Upper lobe of left lung (tissue), 6 donors: ENCODE data around the gene ZNF687. TPM values are rescaled to one million over a fixed set of nuclear protein-coding genes. Genes with fewer than 3 reads are reported as not detected.
A peak's percentile ranks its signal among the peaks of the same experiment; 100 is the strongest.

ENCODE experiments used
- ATAC-seq, 2 donors: fragments of 200-7000 bp; cut with Tn5 transposase; one replicate each; pipeline ENCODE4 v1.9.1; 2022; ENCODE audit warnings: mild to moderate bottlenecking in 2 of 2, moderate library complexity in 2 of 2; ENCODE audit not compliant: low FRiP score in 2 of 2
- DNase-seq, 2 donors: peaks; one replicate each; pipeline ENCODE4 v3.0.0-alpha.2; 2019 to 2020
- H3K27ac ChIP-seq, 4 donors: fragments of 200-600 bp; sonication (generic); one replicate each; pipeline ENCODE4 v1.5.1; 2016 to 2019
- H3K27me3 ChIP-seq, 4 donors: fragments of 200-600 bp; sonication (generic); one replicate each; pipeline ENCODE4 v1.5.1; 2017 to 2019
- H3K36me3 ChIP-seq, 4 donors: fragments of 200-600 bp; sonication (generic); one replicate each; pipeline ENCODE4 v1.5.1; 2016 to 2019
- H3K4me1 ChIP-seq, 4 donors: fragments of 200-600 bp; sonication (generic); one replicate each; pipeline ENCODE4 v1.5.1; 2018 to 2019
- H3K4me3 ChIP-seq, 4 donors: fragments of 200-600 bp; sonication (generic); one replicate each; pipeline ENCODE4 v1.5.1; 2017 to 2019; ENCODE audit warnings: mild to moderate bottlenecking in 2 of 4, moderate library complexity in 1 of 4
- H3K9me3 ChIP-seq, 4 donors: fragments of 200-600 bp; sonication (generic); one replicate each; pipeline ENCODE4 v1.5.1; 2018 to 2019
- EP300 ChIP-seq, 4 donors: sonication (generic); formaldehyde crosslinking; IDR thresholded peaks; one replicate each; pipeline ENCODE4 v1.5.1; 2017; ENCODE audit warnings: antibody characterized with exemption in 4 of 4, control low read depth in 2 of 4
- POLR2A ChIP-seq, 4 donors: fragments of 450-650 bp; IDR thresholded peaks; one replicate each; pipeline ENCODE4 v1.5.1; 2016 to 2017; ENCODE audit warnings: antibody characterized with exemption in 4 of 4, mild to moderate bottlenecking in 2 of 4
- POLR2AphosphoS5 ChIP-seq, 2 donors: sonication (generic); formaldehyde crosslinking; IDR thresholded peaks; one replicate each; pipeline ENCODE4 v1.5.1; 2017; ENCODE audit warnings: antibody characterized with exemption in 2 of 2
- WGBS, 2 donors: methylation state at CpG; one replicate each; pipeline ENCODE4 v1.1.5; 2017 to 2018; 5-methylcytosine and 5-hydroxymethylcytosine counted together
- total RNA-seq, 6 donors: library from RNA; depleted of rRNA in 4 of 6; stranded (reverse); fragments of >200 nt in 4 of 6; gene quantifications; one replicate each; pipeline versions ENCODE4 v1.1.0 to v1.2.1, GENCODE V29; 2016 to 2021
- TF ChIP-seq, protein P1 (sequence below), 6 experiments: fragments of 450-650 bp in 4 of 6; fragments of 200-600 bp in 2 of 6; sonication (generic) in 2 of 6; IDR thresholded peaks; one replicate each; pipeline ENCODE4 v1.5.1; 2016 to 2019; ENCODE audit warnings: antibody characterized with exemption in 6 of 6
- donor health status: DM: no; HTN: no; CAD: no; lungs with moderate emphysema.
- donor health status: DM: no; HTN: yes; CAD: no; lungs with severe emphysema.

Gene ZNF687
- total RNA-seq, 6 donors from 2014 or later = 17.4 to 50.3 (median 27.2) TPM

DNA sequence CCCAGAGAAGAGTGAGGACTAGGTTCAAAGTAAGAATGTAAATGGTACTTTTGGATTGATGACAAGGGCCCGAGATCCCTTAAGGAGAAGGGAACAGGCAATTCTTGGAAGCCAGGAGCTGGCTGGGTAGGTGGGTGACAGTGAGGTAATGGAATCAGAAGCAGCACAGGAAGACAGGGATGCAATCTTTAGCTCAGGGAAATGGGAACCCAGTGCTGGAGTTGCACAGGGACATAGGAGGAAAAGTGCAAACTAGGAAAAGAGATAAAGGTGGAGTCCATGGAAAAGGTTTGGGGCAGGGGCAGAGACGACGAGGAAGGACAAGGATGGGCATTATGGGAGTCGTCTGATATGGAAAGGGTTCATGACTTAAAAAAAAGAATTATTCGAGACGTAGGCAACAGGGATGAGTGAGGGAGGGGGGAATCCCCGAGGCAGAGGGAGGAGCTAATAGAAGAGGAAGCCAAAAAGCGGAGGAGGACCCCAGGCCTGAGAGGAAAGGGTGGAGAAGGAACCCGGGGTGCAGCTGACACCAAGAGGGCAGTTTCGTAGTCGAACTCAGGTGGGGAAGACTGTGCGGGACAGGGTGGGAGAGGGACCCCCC is 44.6 kb downstream of the ZNF687 start:
- DNase-seq (peak in 1 of 2 donors; percentile 68), ATAC-seq (peak; percentile 63 to 90)
- Histone ChIP-seq H3K27ac (peak overlapping the region; percentile 93 to 95 (median 94)), H3K27me3 (no peaks in the 10 kb centered on the region), H3K4me3 (peak overlapping the region; percentile 62 to 78 (median 76)), H3K4me1 (peaks cover 23 to 48% (median 25%) of the 10 kb centered on the region in 4 donors), H3K9me3 (no peaks in the 10 kb centered on the region), H3K36me3 (peaks cover 0 to 34% (median 15%) of the 10 kb centered on the region in 4 donors)
- 1 to 3% methylated on average over 12 of the region's 12 CpGs for WGBS, 2 donors
- no peak for TF ChIP-seq POLR2AphosphoS5 (IDR thresholded peaks at IDR 0.05)
- TF ChIP-seq, protein P1, sequence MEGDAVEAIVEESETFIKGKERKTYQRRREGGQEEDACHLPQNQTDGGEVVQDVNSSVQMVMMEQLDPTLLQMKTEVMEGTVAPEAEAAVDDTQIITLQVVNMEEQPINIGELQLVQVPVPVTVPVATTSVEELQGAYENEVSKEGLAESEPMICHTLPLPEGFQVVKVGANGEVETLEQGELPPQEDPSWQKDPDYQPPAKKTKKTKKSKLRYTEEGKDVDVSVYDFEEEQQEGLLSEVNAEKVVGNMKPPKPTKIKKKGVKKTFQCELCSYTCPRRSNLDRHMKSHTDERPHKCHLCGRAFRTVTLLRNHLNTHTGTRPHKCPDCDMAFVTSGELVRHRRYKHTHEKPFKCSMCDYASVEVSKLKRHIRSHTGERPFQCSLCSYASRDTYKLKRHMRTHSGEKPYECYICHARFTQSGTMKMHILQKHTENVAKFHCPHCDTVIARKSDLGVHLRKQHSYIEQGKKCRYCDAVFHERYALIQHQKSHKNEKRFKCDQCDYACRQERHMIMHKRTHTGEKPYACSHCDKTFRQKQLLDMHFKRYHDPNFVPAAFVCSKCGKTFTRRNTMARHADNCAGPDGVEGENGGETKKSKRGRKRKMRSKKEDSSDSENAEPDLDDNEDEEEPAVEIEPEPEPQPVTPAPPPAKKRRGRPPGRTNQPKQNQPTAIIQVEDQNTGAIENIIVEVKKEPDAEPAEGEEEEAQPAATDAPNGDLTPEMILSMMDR (IDR thresholded peaks at IDR 0.05) = no peak
- no peak for TF ChIP-seq POLR2A (IDR thresholded peaks at IDR 0.05)
- TF ChIP-seq EP300 (IDR thresholded peaks at IDR 0.05) = no peak

DNA sequence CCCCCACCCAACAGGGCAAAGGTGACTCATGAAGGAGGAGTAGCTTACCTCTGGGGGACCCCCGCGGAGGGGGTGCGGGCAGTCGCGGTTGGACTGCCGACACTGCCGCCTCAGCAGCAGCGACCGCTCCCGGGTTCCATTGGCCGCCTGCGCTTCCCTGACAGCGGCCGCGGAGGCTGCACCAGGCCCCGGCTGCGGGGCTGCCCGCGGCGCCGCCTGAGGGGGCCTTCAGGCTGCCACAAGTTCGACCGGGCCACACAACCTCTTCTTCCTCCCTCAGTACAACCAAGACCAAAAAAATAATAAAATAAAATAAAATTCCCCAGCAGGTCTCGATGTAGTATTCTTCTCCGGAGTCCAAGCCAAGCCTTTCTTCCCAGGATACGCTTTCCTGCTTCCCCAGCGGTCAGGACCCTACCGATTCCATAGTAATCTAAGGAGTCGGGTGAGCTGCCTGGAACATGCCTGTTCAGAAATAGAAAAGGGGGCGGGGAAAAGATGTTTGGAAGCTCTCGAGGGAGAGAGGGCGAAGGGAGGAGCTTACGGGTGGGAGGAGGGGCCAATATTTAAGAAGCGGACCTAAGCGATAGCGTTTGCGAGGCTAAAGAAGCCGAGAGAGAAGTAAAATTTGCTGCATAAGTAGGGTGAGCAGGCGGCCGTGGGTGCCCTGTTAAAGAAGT is 45.3 kb downstream of the ZNF687 start, which contains the start of gene PI4KB:
PI4KB (minus strand) TSS at position 194 of the 680 bp plus-strand sequence. CDS start 10,935 bp downstream, outside the sequence.
- Histone ChIP-seq H3K27me3 (no peaks in the 10 kb centered on the region), H3K36me3 (peaks cover 0 to 28% (median 12%) of the 10 kb centered on the region in 4 donors), H3K9me3 (no peaks in the 10 kb centered on the region), H3K4me1 (peaks cover 23 to 48% (median 25%) of the 10 kb centered on the region in 4 donors), H3K4me3 (peak within 1 kb of the TSS; percentile 62 to 78 (median 76)), H3K27ac (peak within 1 kb of the TSS; percentile 93 to 95 (median 94))
- no peak for TF ChIP-seq EP300 (IDR thresholded peaks at IDR 0.05)
- TF ChIP-seq POLR2A (IDR thresholded peaks at IDR 0.05) = peak in 2 of 4 donors; percentile 53 to 56
- TF ChIP-seq, protein P1 (IDR thresholded peaks at IDR 0.05) = no peak
- peak; percentile 39 to 72 for TF ChIP-seq POLR2AphosphoS5 (IDR thresholded peaks at IDR 0.05)
- WGBS, 2 donors = 0% methylated on average over 29 to 30 of the region's 40 CpGs
- DNase-seq (peak; percentile 91 to 95), ATAC-seq (peak; percentile 98)

DNA sequence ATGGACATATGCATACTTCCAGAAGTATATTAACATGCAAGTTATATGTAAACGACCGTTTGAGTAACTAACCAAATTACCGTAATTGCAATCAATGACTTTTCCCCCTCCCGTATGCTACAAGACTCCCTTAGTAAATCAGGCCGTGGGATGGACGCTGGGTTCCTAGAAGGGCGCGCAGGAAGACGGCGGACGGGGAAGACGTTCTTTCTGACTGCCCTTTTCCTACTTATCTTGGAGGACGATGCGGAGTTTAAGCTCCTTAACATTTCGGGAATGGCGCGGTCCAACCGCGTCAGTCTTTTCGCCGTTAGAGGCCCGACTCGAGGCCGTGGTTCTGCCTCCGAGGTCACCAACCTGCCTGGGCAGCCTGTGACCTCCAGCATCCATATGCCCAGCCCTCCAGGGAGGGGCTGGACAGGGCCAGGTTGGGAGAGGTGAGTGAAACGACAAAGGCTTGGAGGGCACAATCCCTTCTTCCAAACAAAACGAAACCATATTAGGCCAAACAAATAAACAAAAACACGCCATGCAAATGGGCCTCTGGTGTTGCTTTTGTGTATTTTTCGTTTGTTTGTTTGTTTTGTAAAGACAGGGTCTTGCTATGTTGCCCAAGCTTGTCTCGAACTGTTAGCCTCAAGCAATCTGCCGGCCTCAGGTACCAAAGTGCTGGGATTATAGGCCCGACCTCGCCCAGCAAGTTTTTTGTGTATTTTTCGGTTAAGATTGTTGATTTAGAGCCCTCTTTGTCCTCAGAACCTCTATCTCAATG is 46.0 kb downstream of the ZNF687 start:
- Histone ChIP-seq H3K4me3 (peak overlapping the region; percentile 45 to 78 (median 76)), H3K27me3 (no peaks in the 10 kb centered on the region), H3K27ac (peak overlapping the region; percentile 93 to 95 (median 94)), H3K4me1 (peaks cover 23 to 47% (median 25%) of the 10 kb centered on the region in 4 donors), H3K9me3 (no peaks in the 10 kb centered on the region), H3K36me3 (peaks cover 0 to 20% (median 9%) of the 10 kb centered on the region in 4 donors)
- peak in 1 of 2 donors; percentile 22 for DNase-seq
- WGBS, 2 donors = 20 to 21% methylated on average over 34 of the region's 34 CpGs
- ATAC-seq = peak in 1 of 2 donors; percentile 42
- TF ChIP-seq POLR2A (IDR thresholded peaks at IDR 0.05) (no peak), EP300 (IDR thresholded peaks at IDR 0.05) (no peak), POLR2AphosphoS5 (IDR thresholded peaks at IDR 0.05) (no peak)
- TF ChIP-seq, protein P1 (IDR thresholded peaks at IDR 0.05) = no peak

DNA sequence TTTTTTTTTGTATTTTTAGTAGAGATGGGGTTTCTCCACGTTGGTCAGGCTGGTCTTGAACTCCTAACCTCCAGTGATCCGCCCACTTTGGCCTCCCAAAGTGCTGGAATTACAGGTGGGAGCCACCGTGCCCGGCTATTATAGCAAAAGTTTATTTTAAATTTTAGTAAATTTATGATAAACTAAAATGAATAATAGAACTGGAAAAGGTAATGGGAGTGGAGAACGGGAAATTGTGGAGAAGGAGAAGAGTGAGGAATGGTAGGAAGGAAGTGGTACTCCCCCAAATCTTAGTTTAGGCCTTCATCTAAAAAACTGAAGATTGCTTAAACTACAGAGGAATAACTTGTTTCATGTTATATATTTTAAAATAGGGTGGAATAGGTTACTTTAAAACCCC is 52.7 kb downstream of the ZNF687 start:
- TF ChIP-seq POLR2AphosphoS5 (IDR thresholded peaks at IDR 0.05) (no peak), EP300 (IDR thresholded peaks at IDR 0.05) (no peak), POLR2A (IDR thresholded peaks at IDR 0.05) (no peak)
- TF ChIP-seq, protein P1 (IDR thresholded peaks at IDR 0.05) = no peak
- H3K4me3 ChIP-seq = no peak overlapping the region
- WGBS, 2 donors = 89 to 90% methylated on average over 5 of the region's 5 CpGs
- no peak overlapping the region for H3K27ac ChIP-seq
- H3K36me3 ChIP-seq = no peaks in the 10 kb centered on the region
- DNase-seq (no peak), ATAC-seq (no peak)
- no peaks in the 10 kb centered on the region for H3K9me3 ChIP-seq
- no peaks in the 10 kb centered on the region for H3K27me3 ChIP-seq
- no peaks in the 10 kb centered on the region for H3K4me1 ChIP-seq
